GM19043 (cell line): ENCODE results near the gene CLSTN2.

Experiments used
- ATAC-seq: cut with Tn5 transposase; IDR thresholded peaks from one replicate; pipeline ENCODE4 v1.9.1; 2021; ENCODE audit warnings: low read depth; ENCODE audit not compliant: unreplicated experiment

CLSTN2 gene

DNA sequence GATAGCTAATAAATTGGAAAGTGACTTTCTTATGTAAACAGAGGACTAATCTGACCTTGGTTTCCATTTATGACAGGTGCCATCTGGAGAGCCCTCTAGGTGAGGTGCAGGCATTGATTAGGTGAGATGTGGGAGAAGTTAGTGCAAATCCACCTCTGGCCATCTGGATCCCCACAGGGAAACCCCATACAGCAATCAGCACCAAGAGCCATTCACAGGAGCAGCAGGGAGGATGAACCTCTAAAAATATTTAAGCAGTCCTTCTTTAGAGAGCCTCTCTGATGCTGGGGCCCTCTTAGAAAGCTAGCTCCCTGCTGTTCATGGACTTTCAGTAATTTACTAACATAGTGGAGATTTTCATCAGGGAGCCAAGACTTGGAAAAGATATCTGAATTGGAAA is 69.3 kb downstream of the CLSTN2 start:
- no peak for ATAC-seq

GRCh38 chr3:140006331-140006730 is 71.3 kb downstream of the CLSTN2 start:
- ATAC-seq, result no peak

DNA sequence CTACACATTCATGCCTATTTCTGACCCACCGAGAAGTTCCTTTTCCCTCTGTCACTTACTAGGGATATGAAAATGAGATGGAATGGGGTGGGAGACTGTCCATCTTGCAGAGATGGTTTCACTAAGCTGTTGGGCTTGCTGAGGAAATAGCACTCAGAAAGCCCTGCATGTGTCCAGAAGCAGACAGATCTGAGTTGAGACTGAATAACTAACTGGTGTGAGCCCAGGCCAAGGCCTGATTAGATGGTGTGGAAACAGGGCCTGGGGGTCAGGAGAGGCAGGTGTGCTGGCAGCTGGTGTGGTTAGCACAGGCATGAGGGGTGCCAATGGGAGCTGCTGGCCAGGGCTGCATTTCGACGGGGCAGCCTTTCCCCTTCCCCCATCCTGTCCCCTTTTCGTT is 72.1 kb downstream of the CLSTN2 start:
- no peak for ATAC-seq

DNA sequence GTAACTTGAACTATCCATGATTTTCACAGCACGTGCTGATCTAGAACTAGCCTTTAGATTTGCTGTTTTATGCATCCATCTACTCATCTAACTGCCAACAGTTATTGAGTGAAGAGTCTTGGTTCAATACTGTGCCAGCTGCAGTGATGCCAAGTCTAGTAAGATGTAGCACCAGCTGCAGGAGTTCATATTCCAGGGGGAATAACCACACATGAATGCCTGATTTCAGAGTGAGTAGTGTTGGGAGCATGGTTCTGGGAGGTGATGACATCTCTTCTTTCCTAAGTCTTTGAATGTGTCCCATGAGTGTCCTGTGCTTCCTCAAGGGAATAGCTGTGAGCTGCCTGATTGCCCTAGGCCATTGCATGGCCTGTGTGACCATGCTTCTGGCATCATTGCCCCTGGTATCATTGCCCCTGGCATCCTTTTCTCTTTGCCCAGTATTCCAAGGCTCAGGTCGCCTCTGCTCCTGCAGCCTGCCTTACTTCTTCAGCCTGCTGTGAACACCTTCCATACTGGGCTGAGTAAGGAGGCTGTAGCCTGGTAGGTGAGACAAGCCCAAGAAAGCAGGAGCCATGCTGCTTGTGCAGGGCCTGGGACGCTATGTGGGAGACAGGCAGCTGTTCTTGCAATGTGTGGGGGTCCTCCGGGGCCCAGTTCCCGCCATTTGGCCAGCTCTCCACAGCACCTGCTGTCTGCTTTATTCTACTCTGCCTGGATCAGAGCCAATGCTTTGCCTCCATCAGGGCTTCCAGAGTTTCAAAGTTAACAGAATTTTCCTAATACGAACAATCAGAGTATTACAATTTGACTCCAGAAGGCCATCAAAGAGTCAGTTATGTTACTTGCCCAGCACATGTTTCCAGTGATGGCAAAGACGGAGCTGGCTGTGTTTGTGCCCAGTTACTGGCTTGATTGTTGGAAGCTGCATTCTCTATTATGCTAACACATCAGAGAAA is 73.2 kb downstream of the CLSTN2 start:
- ATAC-seq, result no peak

- ATAC-seq, result no peak
Observed at GRCh38 chr3:140010391-140010790, 75.4 kb downstream of the CLSTN2 start.

DNA sequence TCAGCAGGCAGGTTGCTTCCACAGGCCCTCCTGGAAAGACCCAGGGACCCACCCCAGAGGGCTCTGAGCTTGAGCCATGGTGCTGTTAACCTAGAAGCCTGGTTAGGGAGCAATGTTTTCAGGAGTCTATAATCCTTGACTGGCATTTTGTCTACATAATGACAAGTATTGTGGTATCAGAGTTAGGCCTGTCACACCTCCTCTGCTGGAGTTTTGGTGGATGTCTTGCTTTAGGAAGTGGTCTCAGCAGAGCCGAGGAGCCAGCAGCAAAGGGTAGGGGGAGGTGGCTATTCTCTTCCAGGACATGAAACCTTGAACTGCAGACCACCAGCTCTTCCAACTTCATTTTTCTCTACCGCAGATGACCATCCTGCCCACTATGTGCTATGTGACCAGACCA is 76.1 kb downstream of the CLSTN2 start:
- ATAC-seq, result no peak

DNA sequence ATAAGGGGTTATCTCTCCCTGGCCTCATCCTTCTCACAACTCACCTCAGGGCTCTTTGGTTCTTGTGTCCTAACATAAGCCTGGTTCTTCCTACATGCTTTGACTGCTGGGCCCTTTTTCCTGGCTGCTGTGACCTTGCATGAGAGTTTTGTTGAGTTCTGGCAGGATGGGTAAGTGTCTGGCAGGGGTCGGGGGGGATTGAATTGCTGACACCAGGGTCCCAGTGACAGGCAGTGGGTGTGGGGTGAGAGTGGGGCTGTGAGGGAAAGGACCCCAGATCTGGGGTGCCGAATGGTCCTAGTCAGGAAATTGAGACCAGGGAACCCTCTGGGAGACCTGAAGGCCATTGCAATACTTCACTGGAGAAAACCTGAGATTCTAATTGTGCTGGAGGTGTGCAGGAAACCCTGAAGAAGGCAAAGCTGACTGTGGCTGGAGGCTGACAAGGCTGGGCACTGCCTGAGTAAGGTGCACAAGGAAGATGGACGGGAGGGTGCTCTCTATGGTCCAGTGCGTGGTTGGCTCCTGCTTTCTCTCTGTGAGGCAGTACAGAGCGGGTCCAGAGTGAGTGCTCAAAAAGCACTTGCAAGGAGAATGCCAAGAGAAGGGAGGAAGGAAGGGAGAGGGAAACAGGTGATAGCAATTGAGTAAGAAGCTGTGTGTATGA is 76.8 kb downstream of the CLSTN2 start:
- ATAC-seq, result no peak

GRCh38 chr3:140013220-140013619 is 78.2 kb downstream of the CLSTN2 start:
- ATAC-seq, result no peak

GRCh38 chr3:140014831-140015495 is 80.0 kb downstream of the CLSTN2 start:
- ATAC-seq, result no peak

DNA sequence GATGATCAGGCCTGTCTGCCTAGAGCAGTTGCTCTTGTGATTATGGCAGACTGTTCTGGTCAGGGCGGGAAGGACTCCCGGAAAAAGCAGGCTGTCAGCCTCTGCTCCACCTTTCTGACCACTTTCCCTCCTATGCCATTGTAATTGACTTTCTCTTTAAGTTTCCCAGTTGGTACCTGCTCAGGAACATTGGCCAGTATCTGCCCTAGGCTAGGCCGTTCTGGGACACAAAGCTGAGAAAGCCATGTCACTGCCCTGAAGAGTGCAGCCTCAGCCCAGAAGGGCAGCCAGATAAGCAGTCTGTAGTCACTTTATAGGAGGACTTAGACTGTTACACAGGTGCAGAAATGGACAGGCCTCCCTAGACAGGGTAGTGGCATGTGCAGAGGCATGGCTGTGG is 80.8 kb downstream of the CLSTN2 start:
- ATAC-seq, result no peak

GRCh38 chr3:140018556-140018955 is 83.6 kb downstream of the CLSTN2 start:
- no peak for ATAC-seq

DNA sequence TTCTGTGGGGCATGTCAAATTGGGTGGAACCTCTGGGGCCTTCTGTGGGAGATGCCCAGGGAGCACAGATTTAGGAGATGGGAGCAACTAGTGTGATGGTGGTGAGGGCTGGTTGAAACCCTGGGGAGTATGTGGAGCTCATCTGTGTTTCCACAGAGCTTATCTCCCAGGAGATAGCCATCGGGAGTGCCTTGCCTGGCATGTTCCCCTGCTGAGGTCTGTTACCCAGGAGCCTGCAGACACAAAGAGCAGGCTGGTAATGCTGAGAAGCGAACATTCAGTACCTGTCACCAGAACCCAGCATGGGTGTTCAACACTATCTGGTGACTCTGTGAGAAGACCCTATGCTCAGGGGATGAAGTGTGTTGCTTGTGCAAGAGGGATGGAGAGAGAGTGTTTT is 85.0 kb downstream of the CLSTN2 start:
- ATAC-seq, result no peak

GRCh38 chr3:140020541-140020940 is 85.6 kb downstream of the CLSTN2 start:
- ATAC-seq, result no peak

GRCh38 chr3:140021269-140021668 is 86.3 kb downstream of the CLSTN2 start:
- ATAC-seq, result no peak

DNA sequence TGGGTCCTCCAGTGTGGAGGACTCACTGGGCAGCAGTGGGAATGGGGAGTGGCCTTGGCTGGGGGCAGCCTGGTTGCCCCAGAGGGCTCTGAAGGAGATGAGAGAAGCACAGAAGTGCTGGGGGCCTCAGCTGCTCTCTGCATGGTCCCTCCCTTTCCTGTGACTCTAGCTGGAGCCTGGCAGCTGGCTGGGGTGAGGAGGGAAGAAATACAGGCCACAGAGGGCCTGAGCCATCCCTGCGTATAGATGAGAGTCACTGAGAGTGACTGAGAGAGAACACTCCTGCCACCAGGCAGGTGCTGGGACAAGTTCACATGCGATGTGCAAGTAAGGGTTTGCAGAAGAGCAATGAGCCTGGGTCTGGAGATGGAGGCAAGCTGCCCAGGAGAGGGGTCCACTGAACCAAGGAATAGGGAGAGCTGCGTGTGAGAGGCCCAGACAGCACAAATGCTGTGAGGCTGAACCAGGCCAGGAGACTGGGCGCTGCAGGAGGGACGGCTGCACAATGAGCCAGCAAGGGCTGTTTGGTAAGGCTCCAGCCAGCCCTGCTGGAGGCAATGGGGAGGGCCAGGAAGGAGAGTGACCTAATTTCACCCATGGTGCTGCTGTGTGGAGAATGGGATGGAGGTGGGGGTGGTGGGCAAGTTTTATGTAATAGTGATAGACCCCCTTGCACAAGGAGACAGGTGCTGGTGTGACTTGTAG is 87.2 kb downstream of the CLSTN2 start:
- no peak for ATAC-seq

GRCh38 chr3:140023616-140024530 is 88.9 kb downstream of the CLSTN2 start:
- no peak for ATAC-seq

- no peak for ATAC-seq
Observed at GRCh38 chr3:140031170-140031569, 96.2 kb downstream of the CLSTN2 start.

GRCh38 chr3:140034058-140034457 is 99.1 kb downstream of the CLSTN2 start:
- ATAC-seq, result no peak

- ATAC-seq, result no peak
Observed at GRCh38 chr3:140035871-140036270, 100.9 kb downstream of the CLSTN2 start.

DNA sequence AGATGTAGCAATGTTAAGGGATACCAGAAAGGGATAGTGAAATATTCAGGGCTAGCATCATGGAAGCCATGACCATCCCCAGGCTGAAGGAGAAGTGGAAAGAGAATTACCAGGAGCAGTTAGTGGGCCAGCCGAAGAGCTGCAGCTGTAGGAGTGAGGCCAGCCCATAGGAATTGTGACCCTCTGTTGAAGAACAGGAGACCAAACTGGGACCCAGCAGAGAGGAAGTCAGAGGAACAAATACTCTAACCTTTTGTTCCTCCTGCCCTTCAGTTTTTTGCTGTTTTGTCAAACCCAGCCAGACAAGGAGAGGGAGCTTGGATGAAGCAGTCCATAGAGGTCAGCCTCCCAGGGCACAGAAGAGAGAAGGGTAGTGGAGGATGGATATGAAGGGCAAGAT is 115.4 kb downstream of the CLSTN2 start:
- no peak for ATAC-seq
